ENCODE measurements around the gene STAB2.
A peak's percentile ranks its signal among the peaks of the same experiment; 100 is the strongest.

Gene STAB2

GRCh38 chr12:103762473-103762872, 175.4 kb downstream of the STAB2 start:
- no peak overlapping the region for H3K27ac ChIP-seq
- TF ChIP-seq CTCF (IDR thresholded peaks at IDR 0.05) (no peak), ZFX (IDR thresholded peaks at IDR 0.05; ENCODE audit: borderline replicate concordance) (no peak)

- no peak overlapping the region for H3K27ac ChIP-seq
- TF ChIP-seq ZFX (IDR thresholded peaks at IDR 0.05; ENCODE audit: borderline replicate concordance) = no peak
- TF ChIP-seq CTCF (IDR thresholded peaks at IDR 0.05) = no peak
Measured at GRCh38 chr12:103765322-103765721, 178.2 kb downstream of the STAB2 start.

DNA sequence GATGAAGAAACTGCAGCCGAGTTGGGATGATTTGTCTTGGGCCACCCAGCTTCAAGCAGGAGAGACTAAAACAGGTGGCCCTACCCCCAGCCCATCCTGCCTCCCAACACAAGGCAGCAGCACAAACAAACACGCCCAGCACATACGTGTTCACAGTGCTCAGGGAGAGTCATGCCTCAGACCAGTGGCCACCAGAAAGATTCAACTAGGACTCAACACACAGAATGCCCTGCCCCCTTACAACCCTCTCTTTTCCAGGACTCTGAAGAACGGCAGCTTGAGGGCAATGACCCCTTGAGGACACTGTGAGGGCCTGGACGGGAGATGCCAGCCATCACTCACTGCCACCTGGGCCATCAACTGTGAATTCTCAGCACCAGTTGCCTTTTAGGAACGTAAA, 179.0 kb downstream of the STAB2 start:
- TF ChIP-seq ZFX (IDR thresholded peaks at IDR 0.05; ENCODE audit: borderline replicate concordance) = no peak
- no peak for TF ChIP-seq CTCF (IDR thresholded peaks at IDR 0.05)
- no peak overlapping the region for H3K27ac ChIP-seq

GRCh38 chr12:103768467-103769123, 181.5 kb downstream of the STAB2 start:
- TF ChIP-seq ZFX (IDR thresholded peaks at IDR 0.05; ENCODE audit: borderline replicate concordance) (no peak), CTCF (IDR thresholded peaks at IDR 0.05) (no peak)
- no peak overlapping the region for H3K27ac ChIP-seq

DNA sequence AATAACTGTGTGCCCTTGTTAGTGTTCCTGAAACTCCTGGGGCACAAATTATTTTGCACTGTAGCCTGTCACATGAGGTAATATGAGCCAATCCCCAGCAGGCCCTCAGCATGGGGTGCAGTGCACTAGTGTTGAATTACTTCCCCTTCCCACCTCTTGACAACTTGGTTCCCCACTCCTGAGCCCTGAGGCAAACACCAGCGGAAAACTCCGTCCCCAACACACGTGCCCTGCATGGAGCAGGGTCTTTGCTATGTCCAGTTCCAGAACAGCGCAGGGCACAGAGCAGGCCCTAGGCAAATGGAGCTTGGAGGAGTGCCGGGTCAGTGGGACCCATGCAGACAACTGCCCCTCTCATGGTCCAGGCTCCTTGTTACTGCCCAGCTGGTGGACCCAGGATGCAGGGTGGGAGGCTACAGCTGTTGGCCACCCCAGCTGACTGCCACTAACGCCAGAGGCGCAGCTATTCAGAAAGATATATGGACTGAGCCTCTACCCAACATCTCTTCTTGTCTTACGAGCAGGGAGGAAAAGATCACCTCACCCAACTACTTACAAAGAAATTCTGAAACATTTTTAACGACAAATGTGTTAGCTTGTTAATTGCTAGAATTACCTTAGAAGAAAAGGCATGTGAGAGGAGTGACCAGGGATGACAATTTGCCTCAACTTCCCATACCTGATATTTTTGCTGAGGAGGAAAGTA, 182.3 kb downstream of the STAB2 start:
- TF ChIP-seq CTCF (IDR thresholded peaks at IDR 0.05) (no peak), ZFX (IDR thresholded peaks at IDR 0.05; ENCODE audit: borderline replicate concordance) (no peak)
- H3K27ac ChIP-seq = no peak overlapping the region

GRCh38 chr12:103771466-103771865, 184.4 kb downstream of the STAB2 start:
- H3K27ac ChIP-seq = no peak overlapping the region
- no peak for TF ChIP-seq ZFX (IDR thresholded peaks at IDR 0.05; ENCODE audit: borderline replicate concordance)
- peak; percentile 39 for TF ChIP-seq CTCF (IDR thresholded peaks at IDR 0.05)
